ENCODE data around the gene STK4. TPM values are rescaled to one million over a fixed set of nuclear protein-coding genes. Genes with fewer than 3 reads are reported as not detected.

Gene STK4
- polyA plus RNA-seq, 4 donors = 15.4 to 21.7 (median 19.4) TPM

Other genes starting within 250 kb of the STK4 start
- gene KCNK15, start 220.6 kb upstream of the STK4 start, polyA plus RNA-seq (ENCODE audit: insufficient read length in 4 of 4) = under 1 TPM; 0.09 to 0.64 (median 0.09) TPM
- gene RIMS4, start 156.0 kb upstream of the STK4 start, polyA plus RNA-seq (ENCODE audit: insufficient read length in 4 of 4) = 1 to 10 TPM in 2 of 4 donors, under 1 TPM in 2; 0.73 to 1.8 (median 0.99) TPM
- 100 to 1,000 TPM; 146 to 253 (median 219) TPM for gene YWHAB, start 80.8 kb upstream of the STK4 start, polyA plus RNA-seq (ENCODE audit: insufficient read length in 4 of 4)
- gene PABPC1L, start 56.5 kb upstream of the STK4 start, polyA plus RNA-seq (ENCODE audit: insufficient read length in 4 of 4) = 10 to 100 TPM; 29.4 to 71.2 (median 40.6) TPM
- gene TOMM34, start 6.1 kb upstream of the STK4 start, polyA plus RNA-seq (ENCODE audit: insufficient read length in 4 of 4) = 10 to 100 TPM; 34.1 to 41.6 (median 40.0) TPM
- gene KCNS1, start 134.6 kb downstream of the STK4 start, polyA plus RNA-seq (ENCODE audit: insufficient read length in 4 of 4) = under 1 TPM; 0.35 to 0.73 (median 0.49) TPM
- gene WFDC5, start 148.7 kb downstream of the STK4 start, polyA plus RNA-seq (ENCODE audit: insufficient read length in 4 of 4) = not detected
- gene WFDC12, start 158.0 kb downstream of the STK4 start, polyA plus RNA-seq (ENCODE audit: insufficient read length in 4 of 4) = not detected
- gene PI3, start 208.4 kb downstream of the STK4 start, polyA plus RNA-seq (ENCODE audit: insufficient read length in 4 of 4) = under 1 TPM in 1 of 4 donors, not detected in 3; 0.48 TPM
- gene SEMG1, start 240.5 kb downstream of the STK4 start, polyA plus RNA-seq (ENCODE audit: insufficient read length in 4 of 4) = not detected